Stimulated activated CD8-positive, alpha-beta memory T cell treated with anti-CD3 and anti-CD28 coated beads, Interleukin-7, amount 100 ng/mL, for 48 hours (primary cell): ENCODE data around the gene ACOT11.
"Not testable (repeated sequence)": the region's sequence is repeated elsewhere in the genome, so short reads cannot be mapped to it uniquely, and the experiment has no call there.

Experiments
- DNase-seq, 2 donors: peaks; one replicate each; pipeline ENCODE4 v3.0.0-alpha.2; 2020; ENCODE audit warnings: low read depth in 1 of 2; ENCODE audit errors: extremely low read depth in 1 of 2

The ACOT11 gene

GRCh38 chr1:54547601-54548388, at the start of gene ACOT11:
Gene ACOT11, plus strand, starts transcription at chr1:54548228. Its CDS starts 82 bp downstream, at chr1:54548310.
- no peak for DNase-seq

- DNase-seq, result no peak
These were observed 49.5 kb upstream of the ACOT11 start for GRCh38 chr1:54498383-54499096.

- no peak for DNase-seq
These were observed 49.0 kb upstream of the ACOT11 start for GRCh38 chr1:54499097-54499359.

GRCh38 chr1:54499360-54500106, 48.5 kb upstream of the ACOT11 start:
- no peak for DNase-seq

GRCh38 chr1:54500107-54500431, 48.0 kb upstream of the ACOT11 start:
- DNase-seq, result no peak

DNA sequence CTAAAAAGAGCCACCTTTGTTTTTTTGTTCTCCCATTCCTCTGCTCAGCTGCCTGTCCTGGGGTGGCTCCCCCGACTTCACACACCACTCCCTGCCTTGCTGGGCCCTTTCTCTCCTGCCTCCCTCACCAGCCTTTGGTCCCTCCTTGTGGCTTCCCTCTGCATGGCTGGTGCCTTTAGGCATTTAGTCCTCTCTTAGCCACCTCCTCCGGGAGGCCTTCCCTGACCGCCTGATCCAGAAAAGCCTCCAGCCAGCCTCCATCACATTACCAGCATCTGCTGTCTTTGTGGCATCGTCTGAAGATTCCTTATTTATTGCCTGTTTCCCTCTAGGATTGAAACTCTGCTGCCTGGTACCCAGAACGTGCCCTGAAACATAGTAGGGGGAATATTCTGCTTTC, 46.2 kb upstream of the ACOT11 start:
- DNase-seq, result no peak

DNA sequence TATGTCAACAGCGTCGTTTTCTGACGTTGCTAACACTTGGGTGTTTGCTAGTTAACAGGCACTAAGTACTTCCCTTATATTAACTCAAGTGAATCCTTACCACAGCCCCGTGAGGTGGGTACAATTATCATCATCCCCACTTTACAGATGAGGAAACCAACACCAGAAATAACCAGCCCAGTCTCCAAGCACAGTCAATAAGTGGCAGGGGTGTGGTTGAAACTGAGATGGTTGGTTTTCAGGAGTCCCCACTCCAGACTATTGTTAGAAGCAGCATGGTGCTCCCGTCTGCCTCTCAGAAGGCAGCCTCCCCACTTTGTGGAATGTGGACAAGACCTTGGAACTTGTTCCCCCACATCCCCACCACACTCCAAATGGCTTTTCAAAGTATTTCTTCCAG, 45.7 kb upstream of the ACOT11 start:
- no peak for DNase-seq

DNA sequence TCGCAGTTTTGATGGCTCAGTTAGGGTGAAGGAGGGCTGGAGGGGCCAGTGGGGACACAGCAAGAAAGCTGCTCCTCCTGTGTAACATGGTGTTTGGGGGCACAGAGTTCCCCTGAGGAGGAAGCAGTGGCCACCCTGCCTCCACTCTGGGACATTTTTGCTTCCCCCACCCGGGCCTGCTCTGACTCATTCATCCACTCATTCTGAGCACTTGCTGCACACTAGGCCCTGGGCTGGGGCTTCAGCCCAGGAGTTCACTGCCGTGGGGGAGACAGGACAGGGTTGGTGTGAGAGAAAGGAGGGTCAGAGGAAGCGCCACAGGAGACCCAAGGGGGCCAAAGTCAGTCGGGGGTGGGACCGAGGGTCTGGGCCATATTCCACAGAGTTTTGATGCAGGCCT, 41.4 kb upstream of the ACOT11 start:
- DNase-seq, result no peak

DNA sequence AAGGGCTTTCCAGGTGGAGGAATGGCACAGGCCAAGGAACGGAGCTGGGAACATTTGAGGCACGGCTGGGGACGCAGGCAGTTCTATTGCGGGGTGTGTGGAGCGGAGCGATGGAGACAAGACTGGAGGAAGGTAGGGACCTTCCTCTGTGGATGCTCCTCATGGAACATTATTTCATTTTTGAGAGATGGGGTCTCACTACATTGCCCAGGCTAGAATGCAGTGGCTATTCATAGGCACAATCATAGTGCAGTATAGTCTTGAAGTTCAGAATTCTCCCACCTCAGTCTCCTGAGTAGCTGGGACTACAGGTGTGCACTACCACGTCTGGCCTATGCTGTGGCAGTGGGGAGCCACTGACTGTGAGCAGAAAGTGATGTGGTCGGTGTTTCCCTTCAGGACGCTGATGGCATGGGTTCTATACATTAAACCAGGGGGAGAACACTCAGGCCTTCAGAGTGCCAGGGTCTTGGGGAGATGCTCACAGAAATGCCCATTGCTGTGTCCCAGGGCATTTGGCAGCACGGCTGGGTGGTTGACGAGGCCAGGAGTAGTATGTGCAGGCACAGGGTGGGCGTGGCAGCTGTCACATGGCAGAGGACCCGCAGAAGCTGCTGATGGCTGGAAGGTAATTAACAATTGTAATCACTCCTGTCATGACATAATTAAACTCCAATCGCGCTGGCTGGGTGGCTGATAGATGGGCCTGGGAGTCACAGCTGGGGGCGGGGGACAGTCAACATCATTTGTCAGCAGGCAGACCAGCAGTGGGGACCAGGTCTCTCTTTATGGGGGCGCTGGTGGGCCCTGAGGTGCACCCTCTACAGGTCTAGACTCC, 40.8 kb upstream of the ACOT11 start:
- no peak for DNase-seq

DNA sequence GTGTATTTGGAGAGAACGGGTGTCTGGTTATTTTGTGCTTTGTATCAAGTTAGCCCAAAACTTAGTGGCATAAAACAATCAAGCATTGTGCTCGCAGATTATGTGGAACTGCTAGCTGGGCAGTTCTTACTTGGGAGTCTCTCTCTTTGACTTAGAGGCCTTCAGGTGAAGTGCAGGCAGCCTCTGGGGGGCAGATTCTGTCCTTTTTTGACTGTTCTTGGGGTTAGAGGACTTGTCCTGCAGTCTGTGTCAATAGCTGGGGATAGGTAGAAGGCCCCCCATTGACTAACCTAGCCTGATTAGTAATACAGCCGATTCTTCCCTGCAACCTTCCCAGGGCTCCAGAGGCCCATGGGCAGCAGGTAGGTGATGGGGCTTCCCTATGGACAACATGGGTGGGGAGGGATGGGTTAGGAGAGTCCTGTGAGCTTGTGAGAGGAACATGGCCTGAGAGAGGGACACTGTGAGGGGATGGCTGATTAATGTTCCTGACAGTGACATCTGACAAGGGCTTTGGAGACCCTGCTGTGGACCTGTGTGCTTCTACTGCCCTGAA, 37.2 kb upstream of the ACOT11 start:
- no peak for DNase-seq

DNA sequence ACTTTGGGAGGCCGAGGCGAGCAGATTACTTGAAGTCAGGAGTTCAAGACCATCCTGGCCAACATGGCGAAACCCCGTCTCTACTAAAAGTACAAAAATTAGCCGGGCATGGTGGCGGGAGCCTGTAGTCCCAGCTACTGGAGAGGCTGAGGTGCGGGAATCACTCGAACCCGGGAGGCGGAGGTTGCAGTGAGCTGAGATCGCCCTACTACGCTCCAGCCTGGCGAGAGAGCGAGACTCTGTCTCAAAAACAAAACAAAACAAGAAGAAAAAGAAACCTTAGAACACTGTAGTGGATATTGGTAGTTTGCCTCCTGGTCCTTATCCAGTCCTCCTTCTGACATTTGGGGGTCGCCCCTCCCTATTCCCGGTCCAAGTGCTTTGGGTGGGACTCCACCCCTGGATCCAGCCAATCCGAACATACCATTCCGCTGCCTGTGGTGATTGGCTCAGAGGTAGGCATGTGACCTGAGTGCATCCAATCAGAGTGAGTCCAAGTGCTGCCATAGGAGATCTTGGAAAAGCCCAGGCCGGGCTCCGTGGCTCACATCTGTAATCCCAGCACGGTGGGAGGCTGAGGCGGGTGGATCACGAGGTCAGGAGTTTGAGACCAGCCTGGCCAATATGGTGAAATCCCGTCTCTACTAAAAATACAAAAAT, 34.0 kb upstream of the ACOT11 start:
- DNase-seq, result not testable (repeated sequence)

- no peak for DNase-seq
These were observed 31.6 kb upstream of the ACOT11 start for GRCh38 chr1:54516249-54516920.

- no peak for DNase-seq
These were observed 30.5 kb upstream of the ACOT11 start for GRCh38 chr1:54517496-54517895.

DNA sequence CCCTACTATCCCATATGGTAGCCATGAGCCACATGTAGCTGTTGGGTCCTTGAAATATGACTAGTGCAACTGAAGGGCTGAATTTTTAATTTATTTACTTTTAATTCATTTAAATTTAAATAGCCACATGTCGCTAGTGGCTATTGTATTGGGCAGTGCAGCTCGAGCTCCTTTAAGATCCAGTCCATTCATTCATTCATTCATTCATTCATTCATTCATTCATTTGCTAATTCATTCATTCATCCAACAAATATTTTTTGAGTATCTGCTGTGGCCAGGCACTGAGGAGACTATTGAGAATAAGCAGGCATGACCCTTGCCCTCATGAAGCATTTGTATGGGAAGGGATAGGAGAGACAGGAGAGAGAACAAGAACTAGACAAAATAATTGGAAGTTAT, 29.5 kb upstream of the ACOT11 start:
- DNase-seq, result no peak

DNA sequence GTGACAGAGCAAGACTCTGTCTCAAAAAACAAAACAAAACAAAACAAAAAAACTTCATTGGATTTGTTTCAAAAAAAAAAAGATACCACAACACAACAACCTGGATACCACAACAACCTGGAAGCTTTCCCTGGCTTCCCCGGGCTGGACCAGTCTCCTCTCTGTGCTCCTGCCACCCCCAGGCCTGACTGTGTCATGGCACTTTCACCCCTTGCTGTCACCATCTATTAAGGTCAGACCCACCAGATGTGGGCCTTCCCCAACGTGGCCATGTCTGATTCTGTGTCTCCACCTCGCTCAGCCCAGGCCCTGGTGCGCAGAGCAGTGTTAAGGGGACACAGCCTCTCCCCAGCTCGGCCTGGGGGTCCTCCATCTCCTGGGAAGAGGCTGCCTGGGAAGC, 28.3 kb upstream of the ACOT11 start:
- no peak for DNase-seq

DNA sequence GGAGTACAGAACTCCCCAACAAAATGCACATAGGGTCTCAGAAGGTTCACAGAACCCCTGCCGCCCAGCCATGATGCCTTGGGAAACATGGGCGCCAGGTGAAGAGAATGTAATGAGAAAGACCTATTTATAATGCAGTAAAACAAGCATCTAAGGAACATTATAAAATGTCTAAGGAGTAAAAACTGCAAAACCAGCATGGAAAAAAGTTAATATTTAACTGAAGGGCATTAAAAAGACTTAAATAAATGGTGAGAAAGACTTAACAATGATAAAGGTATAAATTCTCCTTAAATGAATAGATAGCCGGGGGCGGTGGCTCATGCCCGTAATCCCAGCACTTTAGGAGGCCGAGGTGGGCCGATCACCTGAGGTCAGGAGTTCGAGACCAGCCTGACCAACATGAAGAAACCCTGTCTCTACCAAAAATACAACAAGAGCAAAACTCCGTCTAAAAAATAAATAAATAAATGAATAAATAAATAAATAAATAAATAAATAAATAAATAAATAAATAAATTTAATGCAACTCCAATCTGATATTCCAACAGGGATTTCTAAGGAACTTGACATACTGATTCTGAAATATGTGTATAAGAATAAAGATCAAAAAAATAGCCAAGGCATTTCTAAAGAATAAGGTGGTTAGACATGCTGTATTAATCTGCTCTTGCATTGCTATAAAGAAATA, 27.3 kb upstream of the ACOT11 start:
- DNase-seq, result no peak

- not testable (repeated sequence) for DNase-seq
These were observed 21.5 kb upstream of the ACOT11 start for GRCh38 chr1:54526565-54526964.

- no peak for DNase-seq
These were observed 19.4 kb upstream of the ACOT11 start for GRCh38 chr1:54528613-54529012.

DNA sequence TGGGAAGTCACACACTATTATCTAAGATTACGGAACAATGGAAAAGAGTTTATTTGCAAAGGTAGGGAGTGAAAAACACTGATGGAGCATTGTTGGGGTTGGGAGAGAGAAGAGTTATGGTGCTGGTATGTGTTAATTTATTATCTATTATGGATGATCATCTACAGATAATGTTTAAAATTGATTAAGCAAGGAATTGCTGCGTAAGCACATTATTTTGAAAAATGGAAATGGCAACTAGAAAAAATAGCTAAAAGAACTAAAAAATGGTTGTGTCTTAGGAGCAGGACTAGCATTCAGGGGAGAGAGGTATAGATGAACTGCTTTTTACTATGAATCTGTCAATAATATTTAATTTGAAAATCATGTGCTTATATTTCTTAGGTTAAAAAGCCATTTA, 16.0 kb upstream of the ACOT11 start:
- no peak for DNase-seq
